ENCODE results near the gene IMMP2L. TPM values are rescaled to one million over a fixed set of nuclear protein-coding genes. Genes with fewer than 3 reads are reported as not detected.
"Not testable (repeated sequence)": the region's sequence is repeated elsewhere in the genome, so short reads cannot be mapped to it uniquely, and the experiment has no call there.

Gene IMMP2L
- total RNA-seq, 1 donor: 19.9 TPM

DNA sequence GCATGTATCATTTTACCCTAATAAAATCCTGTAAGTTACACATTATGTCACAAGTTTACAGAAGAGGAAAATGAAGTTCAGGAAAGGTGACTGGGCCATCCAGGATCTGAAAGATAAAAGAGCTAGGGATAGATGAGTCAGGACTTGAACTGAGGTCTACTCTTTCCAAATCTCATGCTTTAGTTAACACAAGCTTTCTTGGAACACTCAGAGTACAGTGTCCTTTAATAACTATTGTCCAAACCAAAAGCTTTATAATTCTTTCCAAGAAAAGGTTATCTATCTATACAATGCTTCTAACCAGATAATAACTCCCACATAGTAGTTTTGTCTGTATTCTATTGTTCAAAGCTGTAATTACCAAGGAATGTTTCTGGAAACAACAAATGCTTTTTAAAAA lies 306.7 kb downstream of the IMMP2L start:
- Histone ChIP-seq H3K27ac (ENCODE audit: low read depth, low read length) (no peak overlapping the region), H4K20me1 (ENCODE audit: insufficient read depth, low read length) (no peaks in the 10 kb centered on the region), H3K4me3 (ENCODE audit: insufficient read depth, low read length) (no peak overlapping the region), H3K4me1 (ENCODE audit: insufficient read depth, low read length) (no peaks in the 10 kb centered on the region), H3K9me3 (ENCODE audit: low read depth, low read length) (no peaks in the 10 kb centered on the region), H3K4me2 (ENCODE audit: insufficient read depth, low read length) (no peak overlapping the region), H3K79me2 (ENCODE audit: insufficient read depth, low read length) (no peaks in the 10 kb centered on the region), H3K27me3 (ENCODE audit: insufficient read depth, low read length) (no peaks in the 10 kb centered on the region), H2AFZ (ENCODE audit: low read length) (no peak overlapping the region), H3K36me3 (ENCODE audit: insufficient read depth, low read length) (no peaks in the 10 kb centered on the region)
- DNase-seq (ENCODE audit: insufficient read length, low spot score, missing footprints): peak; percentile 23
- TF ChIP-seq, protein P1, sequence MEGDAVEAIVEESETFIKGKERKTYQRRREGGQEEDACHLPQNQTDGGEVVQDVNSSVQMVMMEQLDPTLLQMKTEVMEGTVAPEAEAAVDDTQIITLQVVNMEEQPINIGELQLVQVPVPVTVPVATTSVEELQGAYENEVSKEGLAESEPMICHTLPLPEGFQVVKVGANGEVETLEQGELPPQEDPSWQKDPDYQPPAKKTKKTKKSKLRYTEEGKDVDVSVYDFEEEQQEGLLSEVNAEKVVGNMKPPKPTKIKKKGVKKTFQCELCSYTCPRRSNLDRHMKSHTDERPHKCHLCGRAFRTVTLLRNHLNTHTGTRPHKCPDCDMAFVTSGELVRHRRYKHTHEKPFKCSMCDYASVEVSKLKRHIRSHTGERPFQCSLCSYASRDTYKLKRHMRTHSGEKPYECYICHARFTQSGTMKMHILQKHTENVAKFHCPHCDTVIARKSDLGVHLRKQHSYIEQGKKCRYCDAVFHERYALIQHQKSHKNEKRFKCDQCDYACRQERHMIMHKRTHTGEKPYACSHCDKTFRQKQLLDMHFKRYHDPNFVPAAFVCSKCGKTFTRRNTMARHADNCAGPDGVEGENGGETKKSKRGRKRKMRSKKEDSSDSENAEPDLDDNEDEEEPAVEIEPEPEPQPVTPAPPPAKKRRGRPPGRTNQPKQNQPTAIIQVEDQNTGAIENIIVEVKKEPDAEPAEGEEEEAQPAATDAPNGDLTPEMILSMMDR (IDR thresholded peaks at IDR 0.05; ENCODE audit: extremely low read depth, low read depth, low read length): no peak

- not testable (repeated sequence) for DNase-seq (ENCODE audit: insufficient read length, low spot score, missing footprints); H3K36me3 ChIP-seq (ENCODE audit: insufficient read depth, low read length); H3K9me3 ChIP-seq (ENCODE audit: low read depth, low read length); H3K4me3 ChIP-seq (ENCODE audit: insufficient read depth, low read length); H4K20me1 ChIP-seq (ENCODE audit: insufficient read depth, low read length); H3K79me2 ChIP-seq (ENCODE audit: insufficient read depth, low read length); H3K27me3 ChIP-seq (ENCODE audit: insufficient read depth, low read length); H3K4me1 ChIP-seq (ENCODE audit: insufficient read depth, low read length); H3K27ac ChIP-seq (ENCODE audit: low read depth, low read length); H2AFZ ChIP-seq (ENCODE audit: low read length); H3K4me2 ChIP-seq (ENCODE audit: insufficient read depth, low read length)
Observed at GRCh38 chr7:111251365-111251764, 310.9 kb downstream of the IMMP2L start.

DNA sequence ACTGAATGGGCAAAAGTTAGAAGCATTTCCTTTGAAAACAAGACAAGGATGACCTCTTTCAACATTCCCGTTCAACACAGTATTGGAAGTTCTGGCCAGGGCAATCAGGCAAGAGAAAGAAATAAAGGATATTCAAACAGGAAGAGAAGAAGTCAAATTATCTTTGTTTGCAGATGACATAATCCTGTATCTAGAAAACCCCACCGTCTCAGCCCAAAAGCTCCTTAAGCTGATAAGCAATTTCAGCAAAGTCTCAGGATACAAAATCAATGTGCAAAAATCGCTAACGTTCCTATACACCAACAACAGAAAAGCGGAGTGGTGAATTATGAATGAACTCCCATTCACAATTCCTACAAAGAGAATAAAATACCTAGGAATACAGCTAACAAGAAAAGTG lies 312.5 kb downstream of the IMMP2L start:
- not testable (repeated sequence) for H3K36me3 ChIP-seq (ENCODE audit: insufficient read depth, low read length); H3K4me1 ChIP-seq (ENCODE audit: insufficient read depth, low read length); H3K4me2 ChIP-seq (ENCODE audit: insufficient read depth, low read length); DNase-seq (ENCODE audit: insufficient read length, low spot score, missing footprints); H3K79me2 ChIP-seq (ENCODE audit: insufficient read depth, low read length); H3K4me3 ChIP-seq (ENCODE audit: insufficient read depth, low read length); H3K27me3 ChIP-seq (ENCODE audit: insufficient read depth, low read length); H3K27ac ChIP-seq (ENCODE audit: low read depth, low read length); H4K20me1 ChIP-seq (ENCODE audit: insufficient read depth, low read length); H3K9me3 ChIP-seq (ENCODE audit: low read depth, low read length); H2AFZ ChIP-seq (ENCODE audit: low read length)

- Histone ChIP-seq H3K4me1 (ENCODE audit: insufficient read depth, low read length) (peaks cover 9% of the 10 kb centered on the region), H3K4me3 (ENCODE audit: insufficient read depth, low read length) (no peak overlapping the region), H3K9me3 (ENCODE audit: low read depth, low read length) (no peaks in the 10 kb centered on the region), H3K79me2 (ENCODE audit: insufficient read depth, low read length) (no peaks in the 10 kb centered on the region), H3K4me2 (ENCODE audit: insufficient read depth, low read length) (no peak overlapping the region), H4K20me1 (ENCODE audit: insufficient read depth, low read length) (no peaks in the 10 kb centered on the region), H3K36me3 (ENCODE audit: insufficient read depth, low read length) (no peaks in the 10 kb centered on the region), H3K27ac (ENCODE audit: low read depth, low read length) (no peak overlapping the region), H2AFZ (ENCODE audit: low read length) (peak overlapping the region; percentile 39), H3K27me3 (ENCODE audit: insufficient read depth, low read length) (no peaks in the 10 kb centered on the region)
- no peak for DNase-seq (ENCODE audit: insufficient read length, low spot score, missing footprints)
- TF ChIP-seq, protein P1 (IDR thresholded peaks at IDR 0.05; ENCODE audit: extremely low read depth, low read depth, low read length): no peak
Observed at GRCh38 chr7:111242141-111242755, 320.0 kb downstream of the IMMP2L start.

DNA sequence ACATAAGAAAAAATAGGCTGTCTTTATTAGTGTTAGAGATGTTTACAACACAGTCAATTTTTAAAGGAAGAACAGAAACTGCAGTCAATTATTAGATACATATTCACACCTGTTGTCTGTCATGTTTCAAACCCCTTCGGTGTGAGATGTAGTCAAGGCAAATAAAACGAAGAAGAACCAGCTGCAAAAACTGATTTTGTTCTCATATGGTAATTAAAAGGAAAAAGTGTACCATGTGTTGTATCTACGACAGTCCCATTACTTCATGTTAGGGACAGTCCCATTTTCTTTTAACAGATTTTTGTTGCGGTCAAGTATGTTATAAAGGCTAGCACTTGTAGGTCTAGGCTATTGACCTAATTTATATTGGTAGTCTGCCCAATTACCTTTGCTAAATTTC lies 321.9 kb downstream of the IMMP2L start:
- H3K4me1 ChIP-seq (ENCODE audit: insufficient read depth, low read length): peaks cover 9% of the 10 kb centered on the region
- H3K27me3 ChIP-seq (ENCODE audit: insufficient read depth, low read length): no peaks in the 10 kb centered on the region
- H2AFZ ChIP-seq (ENCODE audit: low read length): no peak overlapping the region
- DNase-seq (ENCODE audit: insufficient read length, low spot score, missing footprints): no peak
- H3K79me2 ChIP-seq (ENCODE audit: insufficient read depth, low read length): no peaks in the 10 kb centered on the region
- no peak overlapping the region for H3K4me2 ChIP-seq (ENCODE audit: insufficient read depth, low read length)
- no peak overlapping the region for H3K27ac ChIP-seq (ENCODE audit: low read depth, low read length)
- H4K20me1 ChIP-seq (ENCODE audit: insufficient read depth, low read length): no peaks in the 10 kb centered on the region
- no peaks in the 10 kb centered on the region for H3K36me3 ChIP-seq (ENCODE audit: insufficient read depth, low read length)
- TF ChIP-seq, protein P1 (IDR thresholded peaks at IDR 0.05; ENCODE audit: extremely low read depth, low read depth, low read length): no peak
- no peak overlapping the region for H3K4me3 ChIP-seq (ENCODE audit: insufficient read depth, low read length)
- no peaks in the 10 kb centered on the region for H3K9me3 ChIP-seq (ENCODE audit: low read depth, low read length)

All from osteoblast (primary cell).